Activated T-cell treated with anti-CD3 and anti-CD28 coated beads, Interleukin-2, amount 50 U/mL, for 72 hours (primary cell): Measurements from ENCODE around the gene SUGCT. TPM values are rescaled to one million over a fixed set of nuclear protein-coding genes. Genes with fewer than 3 reads are reported as not detected.

Source experiments
- ATAC-seq, 2 donors: fragments of 150-1000 bp; cut with Tn5 transposase; replicated peaks in 1 of 2; 2 replicates each; pipeline ENCODE4 v1.10.0; 2021; ENCODE audit warnings: moderate library complexity in 2 of 2, mild to moderate bottlenecking in 1 of 2
- DNase-seq, 2 donors: peaks; one replicate each; pipeline ENCODE4 v3.0.0; 2021 to 2022; ENCODE audit warnings: mixed read lengths in 1 of 2
- H3K27ac Mint-ChIP-seq: one replicate; pipeline ENCODE4 v1.8.0; 2022; ENCODE audit warnings: mild to moderate bottlenecking, moderate library complexity, mixed read lengths
- H3K27me3 Mint-ChIP-seq: one replicate; pipeline ENCODE4 v1.8.0; 2022; ENCODE audit warnings: low read depth, mixed read lengths
- H3K36me3 Mint-ChIP-seq, 2 donors: one replicate each; pipeline ENCODE4 v1.8.0; 2022; ENCODE audit warnings: mixed read lengths in 2 of 2, mild to moderate bottlenecking in 1 of 2; ENCODE audit not compliant: insufficient read depth in 2 of 2
- H3K4me1 Mint-ChIP-seq: one replicate; pipeline ENCODE4 v1.8.0; 2022; ENCODE audit warnings: low read depth, mixed read lengths
- H3K4me3 Mint-ChIP-seq, 2 donors: one replicate each; pipeline ENCODE4 v1.8.0; 2022; ENCODE audit warnings: mild to moderate bottlenecking in 2 of 2, mixed read lengths in 2 of 2, moderate library complexity in 2 of 2
- H3K9me3 Mint-ChIP-seq, 2 donors: one replicate each; pipeline ENCODE4 v1.8.0; 2022; ENCODE audit warnings: mixed read lengths in 2 of 2
- total RNA-seq, 2 donors: library from RNA; stranded (reverse); gene quantifications; one replicate each; pipeline ENCODE4 v1.2.3, GENCODE V29; 2022

Gene SUGCT
- total RNA-seq, 2 donors from 2014 or later: 1.5 to 1.6 TPM

DNA sequence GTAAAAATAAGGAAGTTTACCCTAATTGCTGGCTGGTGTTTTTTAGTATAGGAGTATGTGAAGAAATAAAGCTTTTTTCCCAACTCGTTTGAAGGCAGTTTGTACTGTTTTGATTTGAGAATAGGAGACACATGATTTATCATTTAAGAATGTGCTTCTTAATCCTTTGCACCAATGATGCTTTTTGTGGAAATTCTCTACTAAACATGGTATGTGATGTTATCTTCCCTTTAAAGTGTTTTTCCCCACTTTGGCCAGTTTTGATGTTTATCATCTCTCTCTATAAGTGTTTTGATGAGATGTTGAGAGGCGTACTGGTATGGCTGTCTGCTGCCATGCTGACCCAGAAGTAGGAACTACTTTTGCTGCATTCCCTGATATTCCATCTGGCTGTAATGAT, 85.1 kb downstream of the SUGCT start:
- H3K4me1 Mint-ChIP-seq: no peaks in the 10 kb centered on the region
- no peak for ATAC-seq
- no peaks in the 10 kb centered on the region for H3K27me3 Mint-ChIP-seq
- H3K9me3 Mint-ChIP-seq: no peaks in the 10 kb centered on the region
- no peak for DNase-seq
- peaks cover 0 to 2% of the 10 kb centered on the region in 2 donors for H3K36me3 Mint-ChIP-seq
- H3K27ac Mint-ChIP-seq: no peak overlapping the region
- no peak overlapping the region for H3K4me3 Mint-ChIP-seq

DNA sequence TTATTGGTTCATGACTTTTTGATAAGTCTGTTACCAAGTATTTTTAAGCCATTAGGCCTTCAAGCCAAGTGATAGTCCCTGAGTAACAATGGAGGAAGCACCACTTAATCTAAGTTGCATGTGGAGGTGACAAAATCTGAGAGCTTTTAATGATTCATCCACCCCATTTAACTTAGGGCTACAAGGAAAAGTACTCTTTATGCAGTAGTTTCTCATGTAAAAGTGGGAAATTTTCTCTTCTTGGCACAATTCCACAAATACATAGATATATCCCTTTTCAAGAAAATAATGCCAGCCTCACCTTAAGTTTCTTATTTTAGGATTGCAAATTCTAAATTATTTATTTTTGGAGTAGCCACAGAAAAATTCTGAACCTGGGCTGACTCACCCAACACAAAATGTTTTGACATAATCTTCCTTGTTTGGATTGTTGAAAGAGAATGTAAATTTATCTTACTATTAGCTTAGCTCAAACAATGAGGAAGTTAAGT, 85.7 kb downstream of the SUGCT start:
- Mint-ChIP-seq H3K4me1 (no peaks in the 10 kb centered on the region), H3K27ac (no peak overlapping the region), H3K4me3 (no peak overlapping the region), H3K27me3 (no peaks in the 10 kb centered on the region), H3K36me3 (peaks cover 0 to 2% of the 10 kb centered on the region in 2 donors), H3K9me3 (no peaks in the 10 kb centered on the region)
- no peak for ATAC-seq
- no peak for DNase-seq

DNA sequence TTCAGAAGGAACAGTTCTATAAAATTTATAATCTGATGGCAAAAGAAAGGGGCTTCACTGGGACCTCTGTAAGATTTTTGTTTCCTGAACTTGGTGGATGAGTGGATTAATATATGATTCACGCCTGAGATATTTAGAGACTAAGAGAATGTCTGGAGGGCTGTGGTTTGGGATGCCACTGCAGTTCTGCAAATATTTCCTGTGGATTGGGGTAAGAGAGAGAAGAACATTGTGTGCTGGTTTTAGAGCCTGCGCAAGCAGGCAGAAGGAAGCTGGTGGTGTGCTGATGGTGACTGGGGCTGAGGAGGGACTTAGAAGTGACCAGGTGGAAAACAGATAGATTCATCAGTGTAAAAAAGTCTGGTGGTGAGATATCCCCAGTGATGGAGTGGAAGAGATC, 87.0 kb downstream of the SUGCT start:
- Mint-ChIP-seq H3K36me3 (peaks cover 0 to 2% of the 10 kb centered on the region in 2 donors), H3K4me3 (no peak overlapping the region), H3K27ac (no peak overlapping the region), H3K9me3 (no peaks in the 10 kb centered on the region), H3K27me3 (no peaks in the 10 kb centered on the region), H3K4me1 (no peaks in the 10 kb centered on the region)
- DNase-seq (no peak), ATAC-seq (no peak)

DNA sequence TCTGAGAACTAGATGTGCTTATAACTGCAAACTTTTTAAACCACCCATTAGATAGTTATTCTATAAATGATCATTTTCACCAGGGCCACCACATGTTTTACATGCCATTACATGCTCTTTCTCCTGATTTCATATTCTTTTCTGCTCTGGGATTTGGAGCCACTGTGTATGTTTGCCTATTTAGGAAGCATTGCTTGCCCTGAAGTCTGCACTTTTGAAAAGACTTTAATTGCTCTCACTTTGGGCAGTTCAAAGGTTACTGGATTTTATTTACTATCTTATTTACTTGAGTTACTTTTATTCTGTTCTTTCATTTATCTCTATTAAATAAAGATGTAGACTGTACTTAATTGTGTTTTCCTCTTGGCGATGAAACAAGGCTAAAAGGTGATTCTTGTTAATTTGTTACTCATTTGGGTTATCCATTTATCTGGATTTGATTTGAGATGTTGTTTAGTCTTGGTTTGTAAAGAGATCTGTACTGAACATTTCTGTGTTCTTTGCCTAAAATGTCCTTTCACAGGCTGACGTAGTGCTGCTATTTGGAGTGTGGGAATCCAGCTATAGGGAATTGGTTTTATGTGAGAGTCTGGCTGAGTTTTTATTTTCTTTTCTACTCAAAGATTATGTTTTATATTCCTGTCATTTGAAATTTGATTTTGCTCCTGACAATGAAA, 88.8 kb downstream of the SUGCT start:
- H3K36me3 Mint-ChIP-seq: no peaks in the 10 kb centered on the region
- H3K4me1 Mint-ChIP-seq: no peaks in the 10 kb centered on the region
- H3K9me3 Mint-ChIP-seq: no peaks in the 10 kb centered on the region
- ATAC-seq: no peak
- H3K27me3 Mint-ChIP-seq: no peaks in the 10 kb centered on the region
- no peak overlapping the region for H3K4me3 Mint-ChIP-seq
- no peak for DNase-seq
- H3K27ac Mint-ChIP-seq: no peak overlapping the region

DNA sequence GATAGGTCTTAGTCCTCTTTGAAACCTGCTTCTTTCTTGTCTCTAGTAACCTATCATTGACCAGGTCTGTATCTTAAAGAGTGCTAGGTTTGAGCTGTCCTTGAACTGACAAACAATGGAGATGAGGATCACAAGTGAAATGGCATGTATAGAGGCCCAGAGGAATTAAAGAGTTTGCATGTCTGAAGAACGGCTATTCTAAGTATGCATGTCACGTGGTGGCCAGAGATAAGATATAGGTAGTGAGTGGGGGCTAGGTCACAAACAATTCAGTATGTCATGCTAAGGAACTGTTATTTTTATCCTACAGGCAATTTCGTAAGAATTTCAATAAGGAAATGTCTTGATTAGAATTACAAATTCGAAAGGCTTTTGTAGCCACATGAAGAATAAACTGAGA, 95.3 kb downstream of the SUGCT start:
- Mint-ChIP-seq H3K27me3 (no peaks in the 10 kb centered on the region), H3K36me3 (no peaks in the 10 kb centered on the region), H3K4me1 (peaks cover 6% of the 10 kb centered on the region), H3K27ac (no peak overlapping the region), H3K9me3 (no peaks in the 10 kb centered on the region), H3K4me3 (no peak overlapping the region)
- DNase-seq (no peak), ATAC-seq (no peak)

DNA sequence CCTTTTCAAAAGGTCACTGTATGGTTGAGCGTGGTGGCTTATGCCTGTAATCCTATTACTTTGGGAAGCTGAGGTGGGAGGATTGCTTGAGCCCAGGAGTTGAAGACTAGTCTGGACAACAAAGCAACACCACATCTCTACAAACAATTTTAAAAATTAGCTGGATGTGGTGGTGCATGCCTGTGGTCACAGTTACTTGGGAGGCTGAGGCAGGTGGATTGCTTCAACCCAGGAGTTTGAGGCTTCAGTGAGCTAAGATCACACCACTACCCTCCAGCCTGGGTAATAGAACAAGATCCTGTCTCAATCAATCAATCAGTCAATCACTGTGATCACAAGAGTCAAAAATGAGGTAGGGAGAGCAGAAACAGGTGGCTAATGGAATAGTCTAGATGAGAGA, 97.0 kb downstream of the SUGCT start:
- Mint-ChIP-seq H3K9me3 (no peaks in the 10 kb centered on the region), H3K4me3 (no peak overlapping the region), H3K27ac (no peak overlapping the region), H3K27me3 (no peaks in the 10 kb centered on the region), H3K4me1 (peaks cover 6% of the 10 kb centered on the region), H3K36me3 (no peaks in the 10 kb centered on the region)
- no peak for ATAC-seq
- no peak for DNase-seq

DNA sequence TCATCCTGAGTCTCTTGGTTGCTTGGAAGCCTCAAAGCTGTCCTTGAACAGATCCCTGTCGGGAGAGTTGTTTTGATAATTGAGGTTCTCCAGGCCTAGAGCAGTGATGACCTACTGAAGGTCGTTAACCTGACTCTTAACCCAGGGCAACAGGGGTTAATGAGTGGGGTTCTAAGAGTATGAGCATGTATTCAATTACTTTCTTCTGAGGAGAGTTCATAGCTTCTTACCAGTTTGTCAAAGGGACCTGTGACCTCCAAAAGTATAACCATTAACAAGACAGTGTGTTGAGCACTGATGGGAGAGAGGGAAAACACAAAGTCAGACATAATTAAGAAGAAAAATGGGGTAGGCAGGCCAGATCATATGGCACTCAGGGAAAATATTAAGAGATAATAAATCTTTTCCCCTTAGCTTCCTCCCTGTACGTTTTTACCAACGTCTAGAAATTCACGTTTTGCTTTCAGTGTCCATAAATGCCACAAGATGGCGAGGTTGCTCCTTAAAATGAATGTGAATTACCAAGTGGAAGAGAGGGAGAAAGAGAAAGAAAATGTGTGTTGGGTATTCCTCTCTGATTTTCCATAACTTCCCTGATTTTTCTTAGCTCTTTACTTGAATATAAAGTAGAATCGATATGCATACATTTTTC, 97.6 kb downstream of the SUGCT start:
- no peak overlapping the region for H3K27ac Mint-ChIP-seq
- H3K9me3 Mint-ChIP-seq: no peaks in the 10 kb centered on the region
- no peak overlapping the region for H3K4me3 Mint-ChIP-seq
- no peaks in the 10 kb centered on the region for H3K36me3 Mint-ChIP-seq
- peaks cover 6% of the 10 kb centered on the region for H3K4me1 Mint-ChIP-seq
- ATAC-seq (no peak), DNase-seq (no peak)
- H3K27me3 Mint-ChIP-seq: no peaks in the 10 kb centered on the region

DNA sequence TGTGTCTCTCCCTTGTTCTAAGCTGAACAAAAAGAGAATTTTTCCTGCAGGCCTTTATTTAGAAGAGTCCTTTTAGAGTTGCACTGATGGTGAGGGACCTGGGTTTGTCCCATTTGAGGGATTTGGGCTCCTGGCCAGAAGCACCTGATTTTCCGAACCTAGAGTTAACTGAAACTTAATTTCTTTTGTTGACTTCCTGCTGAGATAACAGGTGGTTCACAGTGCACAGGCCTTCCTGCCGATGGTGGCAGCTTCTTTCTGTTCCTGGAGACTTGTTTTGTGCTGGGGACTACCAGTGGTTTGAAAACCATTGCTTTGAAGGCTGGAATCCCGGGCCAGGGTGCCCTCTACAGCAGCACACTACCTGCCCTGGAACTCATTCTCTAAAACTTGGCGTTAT, 99.2 kb downstream of the SUGCT start:
- Mint-ChIP-seq H3K27ac (no peak overlapping the region), H3K4me3 (no peak overlapping the region), H3K27me3 (no peaks in the 10 kb centered on the region), H3K4me1 (peaks cover 6% of the 10 kb centered on the region), H3K36me3 (no peaks in the 10 kb centered on the region), H3K9me3 (no peaks in the 10 kb centered on the region)
- no peak for ATAC-seq
- no peak for DNase-seq

DNA sequence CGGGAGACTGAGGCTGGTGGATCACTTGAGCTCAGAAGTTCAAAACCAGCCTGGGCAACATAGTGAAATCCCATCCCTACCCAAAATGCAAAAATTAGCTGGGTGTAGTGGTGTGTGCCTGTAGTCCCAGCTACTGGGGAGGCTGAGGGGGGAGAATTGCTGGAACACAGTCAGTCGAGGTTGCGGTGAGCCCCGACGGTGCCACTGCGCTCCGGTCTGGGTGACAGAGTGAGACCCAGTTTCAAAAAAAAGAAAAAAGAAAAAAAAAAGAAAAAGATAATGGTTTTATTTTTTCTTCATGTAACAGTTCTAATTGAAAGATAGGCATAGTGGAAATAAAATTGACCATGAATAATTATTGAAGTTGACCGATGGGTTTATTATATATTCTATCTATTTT, 99.9 kb downstream of the SUGCT start:
- ATAC-seq (no peak), DNase-seq (no peak)
- no peaks in the 10 kb centered on the region for H3K36me3 Mint-ChIP-seq
- no peak overlapping the region for H3K4me3 Mint-ChIP-seq
- H3K27ac Mint-ChIP-seq: no peak overlapping the region
- no peaks in the 10 kb centered on the region for H3K27me3 Mint-ChIP-seq
- H3K4me1 Mint-ChIP-seq: peaks cover 6% of the 10 kb centered on the region
- H3K9me3 Mint-ChIP-seq: no peaks in the 10 kb centered on the region

DNA sequence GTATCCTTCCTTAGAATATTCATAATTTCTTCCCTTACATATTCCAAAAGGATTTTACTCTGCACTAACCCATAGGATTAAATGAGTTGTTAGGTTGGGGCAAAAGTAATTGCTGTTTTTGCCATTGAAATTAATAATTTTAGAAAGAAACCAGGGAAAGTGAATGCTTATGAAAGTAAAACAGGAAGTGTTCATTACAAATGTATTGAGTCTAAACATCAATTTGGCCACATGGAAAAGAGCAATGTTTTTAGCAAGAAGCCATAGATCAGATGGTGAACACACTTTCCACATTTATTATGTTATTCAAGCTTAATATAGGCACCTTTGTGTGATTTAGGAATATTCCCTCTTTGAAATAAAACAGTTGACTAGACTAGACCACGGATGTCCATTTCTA, 102.9 kb downstream of the SUGCT start:
- Mint-ChIP-seq H3K36me3 (no peaks in the 10 kb centered on the region), H3K27me3 (no peaks in the 10 kb centered on the region), H3K4me1 (peaks cover 6% of the 10 kb centered on the region), H3K9me3 (no peaks in the 10 kb centered on the region), H3K27ac (no peak overlapping the region), H3K4me3 (no peak overlapping the region)
- ATAC-seq: no peak
- no peak for DNase-seq

DNA sequence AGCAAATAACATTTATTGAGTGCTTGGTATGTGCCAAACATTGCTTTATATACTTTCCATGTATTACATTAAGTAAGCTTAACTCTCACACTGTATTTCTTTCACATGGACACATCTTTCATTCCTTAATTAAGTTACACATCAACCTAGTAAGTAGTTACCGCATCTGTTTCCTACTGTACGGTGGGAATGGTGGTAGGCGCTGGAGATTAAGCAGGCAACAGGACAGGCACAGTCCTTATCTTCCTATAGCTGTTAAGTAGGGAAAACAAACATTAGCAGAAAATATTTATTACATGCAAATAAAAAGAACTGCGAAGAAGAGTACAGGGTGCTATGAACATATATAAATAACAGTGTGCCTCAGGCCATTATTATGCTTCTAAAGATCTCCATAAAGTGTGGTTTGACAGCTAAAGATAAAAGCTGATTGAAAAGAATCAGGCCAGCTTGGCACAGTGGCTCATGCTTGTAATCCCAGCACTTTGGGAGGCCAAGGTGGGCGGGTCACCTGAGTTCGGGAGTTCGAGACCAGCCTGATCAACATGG, 105.0 kb downstream of the SUGCT start:
- no peaks in the 10 kb centered on the region for H3K4me1 Mint-ChIP-seq
- no peaks in the 10 kb centered on the region for H3K36me3 Mint-ChIP-seq
- H3K27me3 Mint-ChIP-seq: no peaks in the 10 kb centered on the region
- no peak for DNase-seq
- no peaks in the 10 kb centered on the region for H3K9me3 Mint-ChIP-seq
- ATAC-seq: no peak
- no peak overlapping the region for H3K27ac Mint-ChIP-seq
- H3K4me3 Mint-ChIP-seq: no peak overlapping the region

DNA sequence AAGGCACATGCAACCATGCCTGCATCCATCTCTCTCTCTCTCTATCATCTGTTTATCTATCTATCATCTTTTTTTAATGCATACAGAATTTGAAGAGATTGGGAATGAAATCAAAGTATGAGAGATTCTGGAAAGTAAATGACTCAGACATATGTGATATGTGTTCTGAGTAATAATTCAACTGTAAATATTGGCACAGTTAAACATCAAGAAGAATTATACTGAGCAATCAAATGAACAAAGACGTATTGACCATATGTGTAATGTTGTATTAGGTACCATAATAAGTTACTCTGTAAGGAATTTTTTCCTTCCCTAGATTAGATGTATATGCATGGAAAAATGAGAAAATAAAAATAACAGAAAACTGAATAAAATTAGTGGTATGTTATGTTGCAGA, 108.3 kb downstream of the SUGCT start:
- no peak for ATAC-seq
- Mint-ChIP-seq H3K9me3 (no peaks in the 10 kb centered on the region), H3K4me1 (no peaks in the 10 kb centered on the region), H3K27me3 (no peaks in the 10 kb centered on the region), H3K4me3 (no peak overlapping the region), H3K27ac (no peak overlapping the region), H3K36me3 (no peaks in the 10 kb centered on the region)
- no peak for DNase-seq

DNA sequence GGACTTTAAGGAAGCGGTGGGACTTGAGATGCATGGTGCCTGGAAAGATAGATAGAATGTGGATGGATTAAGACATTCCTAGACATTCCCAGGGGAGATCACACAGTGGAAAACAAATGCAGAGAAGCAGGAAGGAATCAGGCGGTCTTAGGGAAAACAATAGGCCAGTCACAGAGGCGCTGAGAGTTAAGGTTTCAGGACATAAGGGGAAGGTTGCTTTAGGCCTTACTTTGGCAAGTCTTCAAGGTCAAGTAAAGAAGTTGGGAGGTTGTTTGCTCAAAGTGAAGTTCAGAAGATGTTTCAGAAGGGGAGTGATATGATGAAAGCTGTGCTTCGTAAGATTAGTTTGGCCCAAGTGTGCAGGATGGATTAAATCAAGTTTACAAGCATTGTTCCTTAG, 109.4 kb downstream of the SUGCT start:
- DNase-seq (no peak), ATAC-seq (no peak)
- no peaks in the 10 kb centered on the region for H3K4me1 Mint-ChIP-seq
- no peaks in the 10 kb centered on the region for H3K27me3 Mint-ChIP-seq
- no peaks in the 10 kb centered on the region for H3K36me3 Mint-ChIP-seq
- no peak overlapping the region for H3K27ac Mint-ChIP-seq
- no peak overlapping the region for H3K4me3 Mint-ChIP-seq
- H3K9me3 Mint-ChIP-seq: no peaks in the 10 kb centered on the region

DNA sequence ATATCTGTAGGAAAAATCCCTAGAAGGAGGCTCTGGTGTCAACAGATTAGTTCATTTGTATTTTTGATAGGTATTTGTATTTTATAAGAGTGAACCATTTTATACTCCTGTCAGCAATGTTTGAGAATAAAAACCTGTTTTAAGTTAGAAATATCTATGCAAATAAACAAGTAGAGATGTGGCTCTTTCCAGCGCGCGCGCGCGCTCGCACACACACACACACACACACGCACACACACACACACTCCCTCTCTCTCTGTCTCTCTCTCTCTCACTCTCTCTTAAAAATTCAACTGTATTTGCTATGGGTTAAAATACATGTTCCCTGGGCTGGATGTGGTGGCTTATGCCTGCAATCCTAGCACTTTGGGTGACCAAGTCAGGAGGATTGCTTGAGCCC, 113.9 kb downstream of the SUGCT start:
- DNase-seq: no peak
- no peak for ATAC-seq
- H3K9me3 Mint-ChIP-seq: no peaks in the 10 kb centered on the region
- H3K27ac Mint-ChIP-seq: no peak overlapping the region
- H3K4me1 Mint-ChIP-seq: no peaks in the 10 kb centered on the region
- no peak overlapping the region for H3K4me3 Mint-ChIP-seq
- no peaks in the 10 kb centered on the region for H3K27me3 Mint-ChIP-seq
- H3K36me3 Mint-ChIP-seq: no peaks in the 10 kb centered on the region
